Left lung (tissue), 10 donors: ENCODE data around the gene RAB17. TPM values are rescaled to one million over a fixed set of nuclear protein-coding genes. Genes with fewer than 3 reads are reported as not detected.

Experiments
- ATAC-seq: fragments of 200-7000 bp; cut with Tn5 transposase; one replicate; pipeline ENCODE4 v1.9.1; 2020; ENCODE audit warnings: moderate library complexity
- DNase-seq, 4 donors: peaks; one replicate each; pipeline ENCODE4 v3.0.0-alpha.2; 2013 to 2020
- H3K27ac ChIP-seq, 2 donors: fragments of 200-600 bp; sonication (generic) in 1 of 2; one replicate each; pipeline versions ENCODE4 v1.5.0 to v1.8.0; 2020 to 2021
- H3K27me3 ChIP-seq, 2 donors: fragments of 200-600 bp; sonication (generic) in 1 of 2; one replicate each; pipeline versions ENCODE4 v1.5.0 to v1.8.0; 2020 to 2021
- H3K36me3 ChIP-seq, 2 donors: fragments of 200-600 bp; sonication (generic) in 1 of 2; one replicate each; pipeline versions ENCODE4 v1.5.0 to v1.8.0; 2020 to 2021
- H3K4me1 ChIP-seq, 2 donors: fragments of 200-600 bp; one replicate each; pipeline ENCODE4 v1.8.0; 2021
- H3K4me3 ChIP-seq, 2 donors: fragments of 200-600 bp; sonication (generic) in 1 of 2; one replicate each; pipeline versions ENCODE4 v1.5.0 to v1.8.0; 2020 to 2021; ENCODE audit warnings: mild to moderate bottlenecking in 1 of 2
- H3K9me3 ChIP-seq, 2 donors: fragments of 200-600 bp; sonication (generic) in 1 of 2; one replicate each; pipeline versions ENCODE4 v1.5.0 to v1.8.0; 2020 to 2021
- intact Hi-C, 2 donors: fragments of 100-400 bp; cut with DNase I; formaldehyde crosslinking; loops; one replicate each; pipeline versions ENCODE4 v1.11.2 to v1.14.2; 2022
- polyA plus RNA-seq, 6 donors: library from polyadenylated mRNA; unstranded; fragments of 120-200 nt; gene quantifications; one replicate each; pipeline ENCODE4 v1.2.1, GENCODE V29; 2013; ENCODE audit not compliant: insufficient read length in 6 of 6
- total RNA-seq, 2 donors: library from RNA; stranded (reverse); fragmentation: NEBNext Ultra II Directional; extraction: Animal tissue kit (Norgen Biotek cat#: 25700); gene quantifications; one replicate each; pipeline ENCODE4 v1.2.1, GENCODE V29; 2021
- TF ChIP-seq, protein P1 (sequence below), 2 donors: fragments of 200-600 bp; sonication (generic) in 1 of 2; IDR thresholded peaks; one replicate each; pipeline versions ENCODE4 v1.5.0 to v1.8.0; 2021; ENCODE audit warnings: antibody characterized with exemption in 2 of 2
- donor health status: DM: no; HTN: yes; CAD: no.
- donor health status: DM: no; HTN: no; CAD: no.

Gene RAB17
- total and polyA plus RNA-seq, 8 donors: 12.1 to 37.9 (median 18.7) TPM

DNA sequence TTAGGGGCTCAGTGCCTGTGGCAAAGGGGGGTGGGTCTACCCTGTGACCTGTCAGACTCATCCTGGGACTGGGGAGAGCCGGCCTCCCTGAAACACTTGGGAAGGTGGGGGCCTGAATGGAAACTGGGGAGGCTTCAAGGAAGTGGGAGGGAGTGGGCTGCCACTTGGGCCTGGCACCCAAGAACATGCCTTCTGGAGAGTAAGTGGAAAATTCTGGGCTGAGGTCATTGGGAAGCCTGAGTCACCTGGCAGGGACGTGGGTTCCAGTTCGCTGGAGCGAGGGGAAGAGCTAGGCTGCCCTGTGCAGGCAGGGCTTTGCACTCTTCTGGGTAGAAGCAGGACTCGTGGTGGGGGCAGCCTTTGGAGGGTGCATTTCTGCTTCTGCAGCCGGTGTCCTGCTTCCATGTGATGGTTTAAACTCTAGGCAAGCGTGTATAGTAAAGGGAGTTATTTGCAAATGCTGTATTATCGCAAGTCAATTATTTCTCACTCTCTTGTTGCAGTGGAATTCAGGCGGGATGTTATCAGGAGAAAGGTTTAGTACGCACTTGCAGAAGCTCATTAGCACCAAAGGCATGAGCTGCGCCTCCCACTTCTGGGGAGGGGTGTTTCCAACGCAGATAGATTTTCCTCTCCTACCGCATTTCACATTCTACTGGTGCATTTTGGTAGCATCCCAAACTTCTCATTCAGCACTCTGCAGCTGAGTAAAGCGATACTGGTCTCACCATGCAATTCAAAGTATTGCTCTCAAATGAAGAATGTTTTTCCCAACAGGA is 40.7 kb upstream of the RAB17 start:
- TF ChIP-seq, protein P1, sequence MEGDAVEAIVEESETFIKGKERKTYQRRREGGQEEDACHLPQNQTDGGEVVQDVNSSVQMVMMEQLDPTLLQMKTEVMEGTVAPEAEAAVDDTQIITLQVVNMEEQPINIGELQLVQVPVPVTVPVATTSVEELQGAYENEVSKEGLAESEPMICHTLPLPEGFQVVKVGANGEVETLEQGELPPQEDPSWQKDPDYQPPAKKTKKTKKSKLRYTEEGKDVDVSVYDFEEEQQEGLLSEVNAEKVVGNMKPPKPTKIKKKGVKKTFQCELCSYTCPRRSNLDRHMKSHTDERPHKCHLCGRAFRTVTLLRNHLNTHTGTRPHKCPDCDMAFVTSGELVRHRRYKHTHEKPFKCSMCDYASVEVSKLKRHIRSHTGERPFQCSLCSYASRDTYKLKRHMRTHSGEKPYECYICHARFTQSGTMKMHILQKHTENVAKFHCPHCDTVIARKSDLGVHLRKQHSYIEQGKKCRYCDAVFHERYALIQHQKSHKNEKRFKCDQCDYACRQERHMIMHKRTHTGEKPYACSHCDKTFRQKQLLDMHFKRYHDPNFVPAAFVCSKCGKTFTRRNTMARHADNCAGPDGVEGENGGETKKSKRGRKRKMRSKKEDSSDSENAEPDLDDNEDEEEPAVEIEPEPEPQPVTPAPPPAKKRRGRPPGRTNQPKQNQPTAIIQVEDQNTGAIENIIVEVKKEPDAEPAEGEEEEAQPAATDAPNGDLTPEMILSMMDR (IDR thresholded peaks at IDR 0.05): no peak
- no peak for ATAC-seq
- intact Hi-C loops: no loop called here

GRCh38 chr2:237630216-237631000 is 39.9 kb upstream of the RAB17 start:
- Histone ChIP-seq H3K27me3 (peaks cover 0 to 38% of the 10 kb centered on the region in 2 donors), H3K27ac (no peak overlapping the region), H3K4me3 (no peak overlapping the region), H3K9me3 (no peaks in the 10 kb centered on the region), H3K36me3 (peaks cover 0 to 4% of the 10 kb centered on the region in 2 donors), H3K4me1 (peaks cover 10 to 31% of the 10 kb centered on the region in 2 donors)
- ATAC-seq (no peak), DNase-seq (no peak)
- intact Hi-C loops: no loop called here
- TF ChIP-seq, protein P1 (IDR thresholded peaks at IDR 0.05): no peak

More for the DNA sequence above, 40.7 kb upstream of the RAB17 start:
- Histone ChIP-seq H3K27ac (no peak overlapping the region), H3K9me3 (no peaks in the 10 kb centered on the region), H3K4me1 (peaks cover 10 to 23% of the 10 kb centered on the region in 2 donors), H3K36me3 (peaks cover 0 to 4% of the 10 kb centered on the region in 2 donors), H3K4me3 (no peak overlapping the region), H3K27me3 (peaks cover 0 to 38% of the 10 kb centered on the region in 2 donors)
- no peak for DNase-seq

DNA sequence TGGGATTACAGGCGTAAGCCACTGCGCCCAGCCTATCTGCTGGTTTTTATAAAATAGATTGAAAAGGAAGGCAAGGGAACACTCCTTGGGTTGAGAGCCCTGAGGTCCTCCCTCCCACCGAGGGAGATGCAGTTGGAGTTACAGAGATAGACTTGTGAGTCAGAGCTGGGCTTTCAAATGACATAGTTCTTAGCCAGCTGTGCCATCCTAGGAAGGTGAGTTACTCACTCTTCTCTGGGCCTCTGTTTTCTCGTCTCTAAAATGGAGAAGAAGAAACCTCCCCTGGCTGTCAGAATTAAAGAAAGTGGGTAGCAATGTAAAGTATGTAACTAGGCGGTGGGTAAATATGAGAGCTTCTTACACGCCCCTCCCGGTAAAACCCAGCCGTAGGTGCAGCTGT is 39.2 kb upstream of the RAB17 start:
- ATAC-seq (no peak), DNase-seq (no peak)
- no peaks in the 10 kb centered on the region for H3K9me3 ChIP-seq
- TF ChIP-seq, protein P1 (IDR thresholded peaks at IDR 0.05): no peak
- no peak overlapping the region for H3K4me3 ChIP-seq
- H3K27ac ChIP-seq: no peak overlapping the region
- peaks cover 10 to 37% of the 10 kb centered on the region in 2 donors for H3K4me1 ChIP-seq
- H3K36me3 ChIP-seq: peaks cover 0 to 4% of the 10 kb centered on the region in 2 donors
- peaks cover 0 to 38% of the 10 kb centered on the region in 2 donors for H3K27me3 ChIP-seq
- intact Hi-C loops: no loop called here

DNA sequence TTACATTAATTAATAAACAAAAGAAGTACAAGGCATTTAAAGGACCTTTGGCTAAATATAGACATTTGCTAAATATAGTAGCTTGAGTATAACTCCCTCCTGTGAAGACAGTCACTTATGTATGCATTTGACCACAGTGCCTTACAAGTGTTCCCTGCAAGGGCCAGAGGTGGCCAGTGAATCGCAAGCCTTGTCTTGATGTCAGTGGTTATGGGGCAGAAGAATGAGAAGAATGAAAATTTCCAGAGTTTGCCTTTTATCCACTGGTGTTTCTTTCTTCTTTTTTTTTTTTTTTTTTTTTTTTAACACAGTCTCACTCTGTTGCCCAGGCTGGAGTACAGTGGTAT is 38.6 kb upstream of the RAB17 start:
- intact Hi-C loops: no loop called here
- DNase-seq (no peak), ATAC-seq (no peak)
- Histone ChIP-seq H3K9me3 (no peaks in the 10 kb centered on the region), H3K27ac (no peak overlapping the region), H3K27me3 (peaks cover 0 to 38% of the 10 kb centered on the region in 2 donors), H3K36me3 (peaks cover 0 to 4% of the 10 kb centered on the region in 2 donors), H3K4me3 (no peak overlapping the region), H3K4me1 (peaks cover 10 to 43% of the 10 kb centered on the region in 2 donors)
- TF ChIP-seq, protein P1 (IDR thresholded peaks at IDR 0.05): no peak
